Suprapubic skin (tissue), 4 donors: ENCODE data around the gene ADAMTS17.

Experiments used
- EP300 ChIP-seq: sonication (generic); formaldehyde crosslinking; IDR thresholded peaks from one replicate; pipeline ENCODE4 v1.6.1; 2017; ENCODE audit warnings: antibody characterized with exemption
- POLR2A ChIP-seq, 2 donors: fragments of 450-650 bp; IDR thresholded peaks; one replicate each; pipeline ENCODE4 v1.6.1; 2017; ENCODE audit warnings: antibody characterized with exemption in 2 of 2, mild to moderate bottlenecking in 2 of 2, moderate library complexity in 2 of 2
- POLR2AphosphoS5 ChIP-seq, 3 donors: sonication (generic); formaldehyde crosslinking; IDR thresholded peaks; one replicate each; pipeline ENCODE4 v1.6.1; 2017; ENCODE audit warnings: antibody characterized with exemption in 3 of 3
- TF ChIP-seq, protein P1 (sequence below), 2 donors: fragments of 200-600 bp in 1 of 2; fragments of 450-650 bp in 1 of 2; sonication (generic) in 1 of 2; IDR thresholded peaks; one replicate each; pipeline ENCODE4 v1.5.1; 2016 to 2019; ENCODE audit warnings: antibody characterized with exemption in 2 of 2, mild to moderate bottlenecking in 1 of 2, moderate library complexity in 1 of 2

DNA sequence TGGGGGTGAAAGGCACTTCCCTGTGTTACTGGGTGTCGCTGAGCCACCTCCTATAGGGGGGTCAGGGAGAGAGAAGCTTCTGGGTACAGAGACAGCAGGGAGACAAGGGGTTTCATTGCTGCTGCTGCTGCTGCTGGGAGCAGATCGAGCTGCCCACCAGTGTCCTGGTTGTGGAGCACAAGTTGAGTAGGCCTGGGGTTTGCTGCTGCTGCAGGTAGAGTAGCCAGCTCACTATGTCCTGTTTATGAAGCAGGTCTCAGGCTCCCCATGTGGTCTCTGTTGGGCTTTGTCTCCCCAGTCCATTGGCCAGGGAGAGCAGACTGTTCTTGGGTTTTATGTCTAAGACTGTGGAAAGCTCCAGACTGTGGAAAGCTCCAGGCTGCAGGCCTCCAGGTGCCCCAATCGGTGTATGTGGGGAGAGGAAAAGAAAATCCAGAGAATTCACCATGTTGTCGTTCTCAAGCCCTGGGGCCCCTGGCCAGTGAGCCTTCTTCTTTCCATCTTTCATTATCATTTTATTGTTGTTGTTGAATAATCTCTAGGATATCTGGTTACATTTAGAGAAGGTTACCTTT lies 157.8 kb downstream of the ADAMTS17 start:
- TF ChIP-seq, protein P1, sequence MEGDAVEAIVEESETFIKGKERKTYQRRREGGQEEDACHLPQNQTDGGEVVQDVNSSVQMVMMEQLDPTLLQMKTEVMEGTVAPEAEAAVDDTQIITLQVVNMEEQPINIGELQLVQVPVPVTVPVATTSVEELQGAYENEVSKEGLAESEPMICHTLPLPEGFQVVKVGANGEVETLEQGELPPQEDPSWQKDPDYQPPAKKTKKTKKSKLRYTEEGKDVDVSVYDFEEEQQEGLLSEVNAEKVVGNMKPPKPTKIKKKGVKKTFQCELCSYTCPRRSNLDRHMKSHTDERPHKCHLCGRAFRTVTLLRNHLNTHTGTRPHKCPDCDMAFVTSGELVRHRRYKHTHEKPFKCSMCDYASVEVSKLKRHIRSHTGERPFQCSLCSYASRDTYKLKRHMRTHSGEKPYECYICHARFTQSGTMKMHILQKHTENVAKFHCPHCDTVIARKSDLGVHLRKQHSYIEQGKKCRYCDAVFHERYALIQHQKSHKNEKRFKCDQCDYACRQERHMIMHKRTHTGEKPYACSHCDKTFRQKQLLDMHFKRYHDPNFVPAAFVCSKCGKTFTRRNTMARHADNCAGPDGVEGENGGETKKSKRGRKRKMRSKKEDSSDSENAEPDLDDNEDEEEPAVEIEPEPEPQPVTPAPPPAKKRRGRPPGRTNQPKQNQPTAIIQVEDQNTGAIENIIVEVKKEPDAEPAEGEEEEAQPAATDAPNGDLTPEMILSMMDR (IDR thresholded peaks at IDR 0.05) = no peak
- TF ChIP-seq POLR2A (IDR thresholded peaks at IDR 0.05) = no peak
- no peak for TF ChIP-seq EP300
- no peak for TF ChIP-seq POLR2AphosphoS5 (IDR thresholded peaks at IDR 0.05)
